Omental fat pad (tissue), 4 donors: Measurements from ENCODE around the gene FBXW11. TPM values are rescaled to one million over a fixed set of nuclear protein-coding genes. Genes with fewer than 3 reads are reported as not detected.

ENCODE experiments used
- ATAC-seq: fragments of 150-250 bp; one replicate; pipeline ENCODE4 v1.9.1; 2016; ENCODE audit warnings: mild to moderate bottlenecking, moderate library complexity; ENCODE audit not compliant: low FRiP score
- DNase-seq: peaks from one replicate; pipeline ENCODE4 v3.0.0-alpha.2; 2019; ENCODE audit warnings: low spot score
- CTCF ChIP-seq, 3 donors: fragments of 450-650 bp; IDR thresholded peaks; one replicate each; pipeline ENCODE4 v1.5.1; 2016 to 2017; ENCODE audit warnings: antibody characterized with exemption in 3 of 3, mild to moderate bottlenecking in 3 of 3, moderate library complexity in 2 of 3
- total RNA-seq, 4 donors: library from RNA; depleted of rRNA; stranded (reverse); fragments of >200 nt; gene quantifications; one replicate each; pipeline ENCODE4 v1.1.0, GENCODE V29; 2016

Gene FBXW11
- total RNA-seq, 4 donors from 2014 or later: 44.6 to 60.9 (median 55.7) TPM

DNA sequence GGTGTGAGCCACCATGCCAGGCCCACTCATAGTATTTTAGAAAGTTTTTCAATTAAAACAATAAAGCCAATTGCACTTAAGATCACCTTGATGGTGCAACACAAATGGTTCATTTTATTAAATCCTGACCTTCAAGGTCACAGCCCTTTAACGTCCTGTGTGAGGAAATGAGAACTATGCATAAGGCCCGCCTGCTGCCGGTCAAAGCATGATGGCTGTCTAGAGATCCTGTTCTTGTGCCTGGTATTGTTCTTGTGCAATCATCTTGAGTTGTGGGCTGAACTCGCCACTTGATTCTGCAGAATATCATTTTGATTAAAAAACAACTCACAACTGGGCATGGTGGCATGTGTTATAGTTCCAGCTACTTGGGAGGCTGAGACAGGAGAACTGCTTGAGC is 43.6 kb upstream of the FBXW11 start:
- DNase-seq (no peak), ATAC-seq (no peak)
- no peak for TF ChIP-seq CTCF (IDR thresholded peaks at IDR 0.05)

DNA sequence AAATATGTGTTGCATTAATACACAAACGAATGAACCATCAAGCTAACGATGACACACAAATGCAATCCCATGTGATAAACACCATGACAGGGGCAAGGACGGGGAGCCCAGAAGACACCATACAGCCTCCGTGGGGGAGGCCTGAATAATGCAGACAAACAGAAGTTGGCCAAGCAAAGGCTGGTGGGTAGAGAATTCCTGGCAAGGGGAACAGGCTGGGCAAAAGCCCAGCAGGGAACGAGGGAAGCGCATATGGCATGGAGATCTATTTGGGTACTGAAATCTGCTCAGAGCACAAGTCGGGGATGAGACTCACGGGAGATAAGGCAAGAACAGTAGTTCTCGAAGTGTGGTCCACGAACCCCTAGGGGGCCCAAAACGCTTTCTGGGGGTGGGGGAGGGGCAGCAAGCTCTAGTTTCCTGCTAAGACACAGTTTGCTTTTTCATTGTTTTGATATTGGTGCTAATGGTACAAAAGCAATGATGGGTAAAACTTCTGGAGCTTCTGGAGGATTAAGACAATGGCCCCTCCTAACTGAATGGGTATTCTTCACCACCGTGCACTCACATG is 42.9 kb upstream of the FBXW11 start:
- ATAC-seq: no peak
- TF ChIP-seq CTCF (IDR thresholded peaks at IDR 0.05): no peak

DNA sequence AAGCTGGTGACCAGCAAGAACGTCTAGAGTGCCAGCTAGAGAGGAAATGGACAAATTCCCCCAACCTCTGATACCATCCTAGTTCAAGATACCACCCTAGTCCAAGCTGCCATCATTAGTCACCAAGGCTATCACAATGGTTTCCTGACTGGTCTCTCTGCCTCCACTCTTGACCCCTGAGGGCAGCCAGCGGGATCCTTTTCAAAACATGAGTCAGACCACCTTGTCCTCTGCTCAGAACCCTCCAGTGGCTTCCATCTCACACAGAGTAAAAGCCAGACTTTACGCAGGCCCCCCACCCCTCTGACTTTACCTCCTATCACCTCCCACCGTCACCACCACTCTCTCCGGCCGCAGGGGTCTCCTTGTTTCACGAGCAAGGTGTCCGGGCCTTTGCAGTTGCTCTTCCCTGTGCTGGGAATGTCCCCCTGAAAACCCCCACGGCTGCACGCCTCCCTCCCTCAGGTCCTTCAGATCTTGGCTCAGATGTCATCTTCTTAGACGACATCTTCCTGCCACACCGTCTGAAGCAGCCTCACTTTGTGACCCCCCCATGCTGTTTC is 42.2 kb upstream of the FBXW11 start:
- TF ChIP-seq CTCF (IDR thresholded peaks at IDR 0.05): no peak
- ATAC-seq (no peak), DNase-seq (no peak)

More for the DNA sequence above, 42.9 kb upstream of the FBXW11 start:
- no peak for DNase-seq

- DNase-seq (no peak), ATAC-seq (no peak)
- TF ChIP-seq CTCF (IDR thresholded peaks at IDR 0.05): no peak
These were observed 41.7 kb upstream of the FBXW11 start for GRCh38 chr5:172048170-172048422.

- ATAC-seq (no peak), DNase-seq (no peak)
- no peak for TF ChIP-seq CTCF (IDR thresholded peaks at IDR 0.05)
These were observed 40.2 kb upstream of the FBXW11 start for GRCh38 chr5:172046593-172046992.

DNA sequence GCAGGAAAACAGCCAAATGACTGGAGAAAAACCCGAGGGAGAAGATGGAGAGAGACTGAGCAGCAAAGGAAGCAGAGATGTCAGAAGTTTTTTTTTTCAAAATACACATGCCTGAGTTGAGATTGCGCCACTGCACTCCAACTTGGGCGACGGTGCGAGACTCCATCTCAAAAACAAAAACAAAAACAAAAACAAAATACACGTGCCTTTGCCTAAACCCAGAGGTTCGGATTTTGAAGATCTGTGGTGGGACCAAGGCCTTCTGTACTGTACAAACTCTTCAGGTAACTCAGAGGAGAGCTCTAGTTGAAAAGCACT is 38.8 kb upstream of the FBXW11 start:
- DNase-seq (no peak), ATAC-seq (no peak)
- TF ChIP-seq CTCF (IDR thresholded peaks at IDR 0.05): no peak

DNA sequence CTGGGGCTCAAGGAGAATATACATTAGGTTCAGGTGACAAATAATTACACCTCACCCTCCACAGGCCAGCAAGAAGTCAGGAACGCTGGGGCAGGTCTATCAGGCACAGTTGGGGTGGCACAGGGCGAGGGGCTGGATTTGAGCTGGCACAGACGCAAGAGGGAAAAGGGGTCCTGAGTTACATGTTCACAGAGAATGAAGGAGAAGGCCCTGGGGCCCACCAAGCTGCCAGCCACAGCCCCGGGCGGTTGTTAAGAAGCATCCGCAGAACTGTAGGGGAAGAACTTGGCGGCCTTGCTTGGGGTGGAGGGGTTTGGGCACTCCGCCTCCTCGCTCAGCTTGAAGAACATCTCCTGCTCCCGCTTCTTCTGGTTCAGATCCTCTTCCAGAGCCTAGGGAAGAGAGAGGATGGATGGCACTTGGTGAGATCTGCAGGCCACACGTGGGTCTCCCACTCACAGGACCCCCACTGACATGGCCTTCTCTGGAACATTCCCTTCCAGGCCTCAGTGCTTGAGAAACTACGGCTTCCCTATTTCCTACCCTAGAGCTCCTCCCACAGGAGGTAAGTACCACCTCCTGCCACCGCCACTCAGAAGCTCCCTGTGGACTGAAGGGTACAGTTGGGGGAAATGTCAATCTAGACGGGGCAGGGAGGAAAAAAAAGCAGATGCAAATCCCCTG is 38.3 kb upstream of the FBXW11 start:
- no peak for TF ChIP-seq CTCF (IDR thresholded peaks at IDR 0.05)
- ATAC-seq: no peak
- DNase-seq: no peak
